Choroid plexus epithelial cell (primary cell): ENCODE results near the gene SIAH1.

ENCODE experiments used
- DNase-seq: peaks from one replicate; pipeline ENCODE4 v3.0.0-alpha.2; 2010; ENCODE audit warnings: low read depth
- H3K4me3 ChIP-seq: 2 replicates; pipeline ENCODE4 v1.5.1; 2011; ENCODE audit warnings: low read depth, mild to moderate bottlenecking, control low read depth, low read length, moderate library complexity
- CTCF ChIP-seq: conservative IDR thresholded peaks from 2 replicates; pipeline ENCODE4 v1.5.1; 2011; ENCODE audit warnings: low read depth, mild to moderate bottlenecking, control low read depth, inconsistent platforms, low read length, moderate library complexity

SIAH1 gene

GRCh38 chr16:48329138-48329537 lies 56.1 kb downstream of the SIAH1 start:
- no peak overlapping the region for H3K4me3 ChIP-seq
- DNase-seq, result no peak
- no peak for TF ChIP-seq CTCF

- no peak overlapping the region for H3K4me3 ChIP-seq
- no peak for DNase-seq
- TF ChIP-seq CTCF, result no peak
Observed at GRCh38 chr16:48326915-48327314, 58.3 kb downstream of the SIAH1 start.

GRCh38 chr16:48323783-48324775 lies 61.1 kb downstream of the SIAH1 start:
- no peak overlapping the region for H3K4me3 ChIP-seq
- no peak for TF ChIP-seq CTCF
- peak; percentile 28 for DNase-seq

GRCh38 chr16:48321317-48322036 lies 63.7 kb downstream of the SIAH1 start:
- peak; percentile 58 for DNase-seq
- no peak for TF ChIP-seq CTCF
- no peak overlapping the region for H3K4me3 ChIP-seq

GRCh38 chr16:48318630-48319029 lies 66.6 kb downstream of the SIAH1 start:
- peak; percentile 83 for DNase-seq
- no peak for TF ChIP-seq CTCF
- H3K4me3 ChIP-seq, result no peak overlapping the region

- no peak overlapping the region for H3K4me3 ChIP-seq
- peak; percentile 87 for DNase-seq
Observed at GRCh38 chr16:48317614-48318315, 67.4 kb downstream of the SIAH1 start.

More at GRCh38 chr16:48317614-48318315, 67.4 kb downstream of the SIAH1 start:
- TF ChIP-seq CTCF, result peak; percentile 28
